HG03135 (cell line): Measurements from ENCODE around the gene GLIS2.

ENCODE experiments used
- ATAC-seq: cut with Tn5 transposase; IDR thresholded peaks from one replicate; pipeline ENCODE4 v1.9.1; 2021; ENCODE audit warnings: mild to moderate bottlenecking, moderate library complexity; ENCODE audit not compliant: unreplicated experiment

Gene GLIS2

DNA sequence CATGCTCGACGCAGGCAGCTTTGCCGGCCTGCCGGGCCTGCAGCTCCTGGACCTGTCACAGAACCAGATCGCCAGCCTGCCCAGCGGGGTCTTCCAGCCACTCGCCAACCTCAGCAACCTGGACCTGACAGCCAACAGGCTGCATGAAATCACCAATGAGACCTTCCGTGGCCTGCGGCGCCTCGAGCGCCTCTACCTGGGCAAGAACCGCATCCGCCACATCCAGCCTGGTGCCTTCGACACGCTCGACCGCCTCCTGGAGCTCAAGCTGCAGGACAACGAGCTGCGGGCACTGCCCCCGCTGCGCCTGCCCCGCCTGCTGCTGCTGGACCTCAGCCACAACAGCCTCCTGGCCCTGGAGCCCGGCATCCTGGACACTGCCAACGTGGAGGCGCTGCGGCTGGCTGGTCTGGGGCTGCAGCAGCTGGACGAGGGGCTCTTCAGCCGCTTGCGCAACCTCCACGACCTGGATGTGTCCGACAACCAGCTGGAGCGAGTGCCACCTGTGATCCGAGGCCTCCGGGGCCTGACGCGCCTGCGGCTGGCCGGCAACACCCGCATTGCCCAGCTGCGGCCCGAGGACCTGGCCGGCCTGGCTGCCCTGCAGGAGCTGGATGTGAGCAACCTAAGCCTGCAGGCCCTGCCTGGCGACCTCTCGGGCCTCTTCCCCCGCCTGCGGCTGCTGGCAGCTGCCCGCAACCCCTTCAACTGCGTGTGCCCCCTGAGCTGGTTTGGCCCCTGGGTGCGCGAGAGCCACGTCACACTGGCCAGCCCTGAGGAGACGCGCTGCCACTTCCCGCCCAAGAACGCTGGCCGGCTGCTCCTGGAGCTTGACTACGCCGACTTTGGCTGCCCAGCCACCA is 65.4 kb downstream of the GLIS2 start:
- ATAC-seq, result no peak

DNA sequence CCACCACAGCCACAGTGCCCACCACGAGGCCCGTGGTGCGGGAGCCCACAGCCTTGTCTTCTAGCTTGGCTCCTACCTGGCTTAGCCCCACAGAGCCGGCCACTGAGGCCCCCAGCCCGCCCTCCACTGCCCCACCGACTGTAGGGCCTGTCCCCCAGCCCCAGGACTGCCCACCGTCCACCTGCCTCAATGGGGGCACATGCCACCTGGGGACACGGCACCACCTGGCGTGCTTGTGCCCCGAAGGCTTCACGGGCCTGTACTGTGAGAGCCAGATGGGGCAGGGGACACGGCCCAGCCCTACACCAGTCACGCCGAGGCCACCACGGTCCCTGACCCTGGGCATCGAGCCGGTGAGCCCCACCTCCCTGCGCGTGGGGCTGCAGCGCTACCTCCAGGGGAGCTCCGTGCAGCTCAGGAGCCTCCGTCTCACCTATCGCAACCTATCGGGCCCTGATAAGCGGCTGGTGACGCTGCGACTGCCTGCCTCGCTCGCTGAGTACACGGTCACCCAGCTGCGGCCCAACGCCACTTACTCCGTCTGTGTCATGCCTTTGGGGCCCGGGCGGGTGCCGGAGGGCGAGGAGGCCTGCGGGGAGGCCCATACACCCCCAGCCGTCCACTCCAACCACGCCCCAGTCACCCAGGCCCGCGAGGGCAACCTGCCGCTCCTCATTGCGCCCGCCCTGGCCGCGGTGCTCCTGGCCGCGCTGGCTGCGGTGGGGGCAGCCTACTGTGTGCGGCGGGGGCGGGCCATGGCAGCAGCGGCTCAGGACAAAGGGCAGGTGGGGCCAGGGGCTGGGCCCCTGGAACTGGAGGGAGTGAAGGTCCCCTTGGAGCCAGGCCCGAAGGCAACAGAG is 66.3 kb downstream of the GLIS2 start:
- no peak for ATAC-seq

DNA sequence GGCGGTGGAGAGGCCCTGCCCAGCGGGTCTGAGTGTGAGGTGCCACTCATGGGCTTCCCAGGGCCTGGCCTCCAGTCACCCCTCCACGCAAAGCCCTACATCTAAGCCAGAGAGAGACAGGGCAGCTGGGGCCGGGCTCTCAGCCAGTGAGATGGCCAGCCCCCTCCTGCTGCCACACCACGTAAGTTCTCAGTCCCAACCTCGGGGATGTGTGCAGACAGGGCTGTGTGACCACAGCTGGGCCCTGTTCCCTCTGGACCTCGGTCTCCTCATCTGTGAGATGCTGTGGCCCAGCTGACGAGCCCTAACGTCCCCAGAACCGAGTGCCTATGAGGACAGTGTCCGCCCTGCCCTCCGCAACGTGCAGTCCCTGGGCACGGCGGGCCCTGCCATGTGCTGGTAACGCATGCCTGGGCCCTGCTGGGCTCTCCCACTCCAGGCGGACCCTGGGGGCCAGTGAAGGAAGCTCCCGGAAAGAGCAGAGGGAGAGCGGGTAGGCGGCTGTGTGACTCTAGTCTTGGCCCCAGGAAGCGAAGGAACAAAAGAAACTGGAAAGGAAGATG is 67.0 kb downstream of the GLIS2 start:
- ATAC-seq, result no peak

DNA sequence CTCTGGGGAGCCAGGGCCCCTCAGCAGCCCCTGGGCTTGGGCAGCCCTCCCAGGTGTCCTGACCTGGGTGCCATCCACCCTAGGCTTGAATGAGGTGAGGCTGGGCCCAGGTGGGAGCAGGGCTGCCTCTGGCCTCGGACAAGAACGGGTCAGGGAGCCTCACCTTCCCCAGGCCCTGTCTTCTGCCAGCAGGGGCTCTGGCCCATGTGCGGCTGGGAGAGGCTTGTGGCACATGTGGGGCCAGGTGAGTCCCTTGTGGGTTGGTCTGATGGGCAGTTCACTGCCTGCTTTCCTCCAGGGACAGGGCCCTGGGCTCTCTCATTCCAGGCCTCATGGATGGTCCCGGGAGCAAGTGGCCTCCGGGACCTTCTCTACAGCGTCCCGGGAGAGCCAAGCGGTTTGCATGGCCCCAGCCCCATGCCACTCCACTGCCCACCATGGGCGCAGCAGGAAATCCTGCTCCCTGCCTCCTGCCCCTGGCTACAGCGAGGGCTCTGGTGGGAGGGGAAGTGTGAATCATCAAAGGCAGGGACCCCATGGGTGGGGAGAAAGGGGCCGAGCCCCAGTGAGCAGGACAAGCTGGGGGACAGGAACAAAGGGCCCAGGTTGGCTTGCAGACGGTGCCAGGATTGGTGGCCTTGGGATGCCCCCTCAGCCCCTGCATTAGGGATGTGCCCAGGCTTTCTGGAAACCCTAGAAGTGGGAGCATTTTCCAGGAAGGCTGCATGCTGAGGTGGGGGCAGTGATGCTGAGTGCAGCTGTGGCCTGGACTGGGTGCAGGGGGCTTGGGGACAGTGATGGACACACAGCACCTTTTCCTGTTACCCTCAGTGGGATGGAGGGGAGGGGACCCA is 68.0 kb downstream of the GLIS2 start:
- no peak for ATAC-seq

DNA sequence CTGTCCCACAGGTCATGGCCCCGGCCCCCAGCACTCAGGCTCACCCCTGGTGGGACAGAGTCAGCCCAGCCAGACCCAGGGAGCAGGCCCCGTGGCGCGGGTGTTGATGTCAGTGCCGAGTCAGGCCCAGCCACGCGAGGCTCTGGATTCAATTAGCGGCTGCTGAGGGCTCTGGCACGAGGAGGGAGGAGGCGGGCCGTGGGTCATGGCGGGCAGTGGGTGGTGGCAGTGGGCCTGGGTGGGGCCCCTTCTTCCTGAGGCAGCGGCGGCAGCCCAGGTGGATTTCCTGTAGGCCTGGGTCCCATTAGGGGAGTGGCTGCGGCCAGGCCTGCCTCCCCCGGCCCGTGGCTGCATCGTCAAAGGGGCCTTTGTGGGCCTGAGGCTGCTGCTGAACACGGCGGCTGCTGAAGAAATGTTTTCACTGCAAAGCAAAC is 68.7 kb downstream of the GLIS2 start:
- no peak for ATAC-seq

DNA sequence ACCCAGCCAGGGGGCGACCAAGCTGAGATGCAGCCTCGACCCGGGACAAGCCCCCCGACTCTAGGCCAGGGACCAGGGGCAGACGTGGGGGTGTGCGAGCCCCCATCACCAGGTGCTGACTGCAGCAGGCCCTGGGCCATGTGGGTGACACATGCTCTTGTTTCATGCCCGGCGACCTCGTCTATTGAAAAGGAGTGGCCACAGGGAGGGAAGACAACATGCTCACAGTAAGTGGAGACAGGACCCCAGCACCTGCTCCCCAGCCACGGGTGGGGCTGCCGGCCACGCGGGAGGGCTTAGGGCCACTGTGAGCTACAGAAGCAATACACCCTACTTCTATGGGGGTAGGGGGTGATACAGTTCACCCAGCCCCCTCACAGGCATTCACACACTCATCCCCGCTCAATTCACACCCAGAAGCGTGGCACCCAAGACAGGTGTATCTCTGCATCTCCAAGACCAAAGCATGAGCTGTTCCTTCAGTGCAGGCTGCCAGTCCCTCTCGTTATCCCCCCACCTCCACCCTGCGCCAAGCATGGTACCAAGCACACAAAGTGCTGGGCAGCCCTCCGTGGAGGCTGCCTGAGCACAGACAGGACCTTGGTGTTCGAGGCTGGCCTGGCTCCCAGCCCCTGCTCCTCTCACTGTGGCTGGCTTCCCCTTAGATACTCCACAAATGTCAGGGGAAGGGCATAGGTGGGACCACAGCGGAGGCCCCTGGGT is 69.4 kb downstream of the GLIS2 start:
- no peak for ATAC-seq

DNA sequence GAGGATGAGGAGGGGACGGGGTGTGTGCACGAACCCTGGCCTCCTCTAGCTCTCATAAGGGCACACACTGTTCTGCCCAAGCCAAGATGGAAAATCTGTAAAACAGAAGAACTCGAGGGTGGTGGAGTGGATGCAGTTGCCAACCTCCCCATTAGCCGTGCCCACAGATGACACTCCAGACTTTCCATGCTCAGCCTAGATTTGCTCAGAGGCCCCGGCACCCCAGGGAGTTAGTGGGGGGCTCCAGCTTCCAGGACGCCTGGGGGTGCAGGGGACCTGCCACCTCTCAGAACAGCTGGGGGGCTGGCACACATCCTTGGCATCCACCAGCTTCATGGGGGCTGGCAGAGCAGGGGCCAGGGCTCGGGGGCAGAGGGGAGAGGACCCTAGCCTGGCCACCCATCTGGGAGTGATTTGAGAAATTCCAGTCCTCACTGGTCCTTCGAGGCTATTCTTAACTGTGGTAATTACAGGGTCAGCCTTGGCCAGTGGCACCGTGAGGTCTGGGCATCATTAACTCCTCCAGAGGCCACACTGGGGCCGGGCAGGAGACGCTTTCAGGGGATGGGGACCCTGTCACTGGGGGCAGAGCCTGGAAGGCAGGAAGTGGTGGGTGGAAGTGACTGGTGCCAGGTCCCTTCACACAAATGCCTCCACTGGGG is 70.1 kb downstream of the GLIS2 start:
- no peak for ATAC-seq

DNA sequence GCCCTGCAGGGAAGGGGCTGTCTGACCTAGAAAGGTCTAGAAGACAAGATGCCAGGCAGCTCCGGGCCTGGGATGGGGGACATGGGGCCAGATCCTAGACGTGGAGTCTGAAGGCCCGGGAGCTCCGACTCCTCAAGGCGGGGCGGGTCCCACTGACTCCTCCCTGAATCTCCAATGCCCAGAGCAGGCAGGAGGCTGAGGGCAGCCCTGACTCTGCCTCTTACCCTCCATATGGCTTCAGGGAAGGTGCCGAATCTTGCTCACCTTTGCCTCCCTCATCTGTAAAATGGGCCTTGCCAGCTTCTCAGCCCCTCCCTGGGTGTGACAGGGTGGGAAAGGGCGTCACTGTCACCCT is 70.6 kb downstream of the GLIS2 start:
- no peak for ATAC-seq

DNA sequence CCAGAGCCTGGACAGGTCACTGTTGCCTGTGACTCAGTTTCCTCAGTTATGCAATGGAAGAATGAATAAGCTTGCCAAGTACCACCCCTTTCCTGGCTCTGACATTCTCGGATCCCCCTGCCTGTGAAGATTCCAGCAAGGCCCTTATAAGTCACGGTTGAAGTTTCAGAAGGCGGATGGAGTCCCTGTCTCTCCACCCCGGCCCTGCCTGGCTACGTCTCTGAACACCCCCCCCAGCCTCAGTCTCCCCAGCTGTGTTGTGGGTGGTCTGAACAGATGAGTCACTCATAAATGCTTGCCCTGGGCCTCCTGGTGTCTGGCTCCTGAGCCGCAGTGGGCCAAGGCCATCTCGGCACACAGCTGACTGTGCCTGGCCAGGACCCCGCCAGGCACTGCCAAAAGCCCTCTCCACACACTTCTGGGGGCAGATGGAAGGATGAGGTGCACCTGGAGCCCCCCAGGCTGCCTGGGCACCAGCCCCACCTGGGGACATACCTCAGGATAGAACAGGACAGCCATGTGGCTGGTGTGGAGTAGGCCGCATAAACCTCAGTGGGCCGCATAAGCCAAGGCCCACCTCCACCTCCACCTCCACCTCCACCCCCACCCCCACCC is 71.2 kb downstream of the GLIS2 start:
- ATAC-seq, result no peak

DNA sequence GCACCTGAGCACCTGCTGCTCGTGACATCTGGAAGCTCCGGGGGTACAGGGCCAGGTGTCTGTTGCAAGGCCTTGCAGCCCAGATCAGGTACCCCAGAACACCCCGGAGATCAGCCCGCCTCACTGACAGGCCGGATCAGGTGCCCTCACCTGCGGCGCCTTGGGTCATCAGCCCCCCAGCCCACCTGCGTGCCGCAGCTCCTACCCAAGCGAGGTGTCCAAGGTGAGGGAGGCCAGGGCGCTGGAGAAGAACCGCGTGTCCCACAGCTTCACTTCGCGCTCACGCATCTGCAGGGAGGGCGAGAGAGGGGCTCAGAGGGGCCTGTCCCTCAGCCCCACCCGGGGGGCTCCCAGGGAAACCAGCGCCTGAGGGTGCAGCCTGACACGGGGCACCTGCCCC is 71.9 kb downstream of the GLIS2 start:
- ATAC-seq, result no peak

DNA sequence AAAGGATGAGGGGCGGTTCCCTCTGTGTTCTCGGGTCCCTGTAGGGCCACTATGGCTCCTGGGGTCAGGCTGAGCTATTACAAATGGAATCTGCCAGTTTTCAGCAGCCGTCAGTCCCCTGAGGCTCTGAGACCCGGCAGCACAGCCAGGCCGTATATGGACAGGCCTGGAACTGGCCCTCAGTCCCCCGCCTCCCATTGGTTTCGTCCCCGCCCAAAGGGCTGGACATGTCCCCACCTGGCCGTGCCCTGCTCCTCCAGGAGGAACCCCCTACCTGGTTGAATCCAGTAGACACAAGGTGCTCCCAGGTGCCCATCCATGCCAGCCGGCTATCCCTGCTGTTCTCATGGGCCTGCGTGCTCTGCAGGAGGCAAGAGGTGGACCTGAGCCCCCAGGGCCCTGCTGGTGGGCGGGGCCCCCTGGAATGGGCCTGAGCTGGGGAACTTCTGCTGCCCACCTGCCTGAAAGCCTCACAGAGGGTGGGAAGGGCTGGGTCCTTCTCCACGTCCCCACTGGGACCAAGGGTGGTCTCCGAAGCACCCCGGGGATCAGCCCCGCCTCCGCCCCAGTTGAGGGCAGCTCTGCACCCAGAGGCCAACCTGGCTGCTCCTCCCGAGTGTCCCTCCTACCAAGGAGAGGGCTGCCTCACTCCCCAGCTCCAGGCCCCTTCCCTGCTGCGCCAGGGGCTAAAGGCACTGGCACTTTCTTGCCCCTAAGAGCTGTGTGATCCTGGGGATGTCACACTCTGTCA is 72.6 kb downstream of the GLIS2 start:
- no peak for ATAC-seq
